Measurements from ENCODE around the gene RGL2.
A peak's percentile ranks its signal among the peaks of the same experiment; 100 is the strongest.

Gene RGL2

DNA sequence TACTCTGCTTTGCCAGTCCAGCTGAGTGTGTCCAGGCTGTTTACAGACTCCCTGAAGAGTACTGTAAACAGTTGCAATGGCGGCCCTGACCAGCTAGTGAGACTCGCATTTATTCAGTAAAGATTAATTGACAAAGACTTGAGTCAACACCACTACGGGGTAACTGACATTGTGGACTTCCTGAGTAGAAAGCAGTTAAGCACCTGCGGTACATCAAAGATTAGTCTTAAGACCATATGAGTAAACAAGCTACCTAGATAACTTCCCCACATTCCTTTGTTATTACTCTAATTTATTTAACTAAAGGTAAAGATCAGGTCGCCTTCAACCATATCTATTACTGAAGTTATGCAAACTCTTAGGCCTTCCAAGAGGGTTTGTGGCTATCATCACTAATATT lies 39.7 kb downstream of the RGL2 start:
- H3K27me3 Mint-ChIP-seq (ENCODE audit: low read depth) = no peaks in the 10 kb centered on the region
- no peak for DNase-seq (ENCODE audit: low spot score)
- no peak overlapping the region for H3K27ac Mint-ChIP-seq
- H3K36me3 Mint-ChIP-seq (ENCODE audit: low read depth) = peaks cover 38% of the 10 kb centered on the region
- H3K4me1 Mint-ChIP-seq (ENCODE audit: low read depth) = peaks cover 2% of the 10 kb centered on the region
- H3K4me3 Mint-ChIP-seq = no peak overlapping the region
- H3K9me3 Mint-ChIP-seq = no peaks in the 10 kb centered on the region

DNA sequence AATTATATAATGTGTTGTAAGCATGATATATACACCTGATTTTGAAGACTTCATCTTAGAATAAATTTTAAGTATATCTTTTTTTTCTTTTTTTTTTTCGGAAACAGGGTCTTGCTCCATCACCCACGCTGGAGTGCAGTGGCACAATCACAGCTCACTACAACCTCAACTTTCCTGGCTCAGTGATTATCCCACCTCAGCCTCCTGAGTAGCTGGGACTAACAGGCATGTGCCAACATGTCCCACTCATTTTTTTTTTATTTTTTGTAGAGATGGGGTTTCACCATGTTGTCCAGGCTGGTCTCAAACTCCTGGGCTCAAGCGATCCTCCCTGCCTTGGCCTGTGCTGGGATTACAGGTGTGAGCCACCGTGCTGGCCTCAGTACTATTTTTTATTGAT lies 44.2 kb downstream of the RGL2 start:
- H3K36me3 Mint-ChIP-seq (ENCODE audit: low read depth) = peaks cover 32% of the 10 kb centered on the region

DNA sequence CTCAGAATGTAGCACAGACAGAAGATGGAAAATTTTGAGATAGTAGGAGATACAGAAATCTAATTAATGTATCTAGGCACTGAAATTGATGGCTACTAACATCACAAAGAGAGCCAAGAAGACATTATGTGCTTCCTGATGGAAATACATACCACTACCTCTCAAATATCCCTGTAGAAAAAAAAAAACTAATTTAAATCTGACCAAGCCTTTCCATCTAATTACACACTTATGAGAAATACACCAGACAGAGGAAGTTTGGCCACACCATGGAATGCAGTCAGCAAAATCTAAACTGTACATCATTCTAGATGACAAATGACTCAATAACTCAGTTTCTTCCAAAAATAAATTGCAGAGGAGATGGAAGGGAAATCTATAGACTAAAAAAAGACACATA lies 46.0 kb downstream of the RGL2 start:
- Mint-ChIP-seq H3K4me3 (no peak overlapping the region), H3K27ac (no peak overlapping the region), H3K9me3 (no peaks in the 10 kb centered on the region), H3K27me3 (ENCODE audit: low read depth) (no peaks in the 10 kb centered on the region), H3K36me3 (ENCODE audit: low read depth) (peaks cover 31% of the 10 kb centered on the region), H3K4me1 (ENCODE audit: low read depth) (peaks cover 36% of the 10 kb centered on the region)
- no peak for DNase-seq (ENCODE audit: low spot score)

More for the DNA sequence above, 44.2 kb downstream of the RGL2 start:
- no peak for DNase-seq (ENCODE audit: low spot score)
- Mint-ChIP-seq H3K27ac (no peak overlapping the region), H3K4me1 (ENCODE audit: low read depth) (peaks cover 24% of the 10 kb centered on the region), H3K9me3 (no peaks in the 10 kb centered on the region), H3K4me3 (no peak overlapping the region), H3K27me3 (ENCODE audit: low read depth) (no peaks in the 10 kb centered on the region)

DNA sequence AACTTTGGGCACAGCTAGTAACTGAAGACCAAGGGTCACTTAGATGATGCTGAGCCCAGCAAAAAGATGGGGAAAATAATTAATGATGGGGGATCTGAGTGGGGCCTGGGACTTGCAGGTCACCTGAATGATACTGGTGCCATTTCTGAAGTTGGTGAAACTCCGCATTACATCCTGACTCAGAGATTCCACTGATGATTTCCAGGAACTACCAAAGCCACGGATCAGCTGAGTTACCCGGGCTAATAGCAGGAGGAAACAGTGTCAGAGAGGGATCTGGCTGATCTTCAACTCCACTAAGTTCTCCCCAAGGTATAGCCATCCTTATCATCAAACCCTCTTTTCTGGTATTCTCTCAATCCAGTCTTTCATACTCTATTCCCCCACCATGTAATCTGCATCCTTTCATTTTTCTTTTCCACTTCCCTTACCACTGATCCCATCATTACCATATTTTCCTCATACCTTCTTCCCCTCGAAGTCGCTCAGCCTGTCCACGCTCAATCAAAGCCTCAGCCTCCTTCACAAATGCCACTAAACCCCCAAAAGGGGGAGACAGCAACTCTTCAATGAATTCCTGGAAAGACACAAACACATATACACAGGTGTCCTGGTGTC lies 47.2 kb downstream of the RGL2 start:
- Mint-ChIP-seq H3K4me3 (peak overlapping the region; percentile 40), H3K4me1 (ENCODE audit: low read depth) (peaks cover 36% of the 10 kb centered on the region), H3K27ac (peak overlapping the region; percentile 76), H3K27me3 (ENCODE audit: low read depth) (peaks cover 3% of the 10 kb centered on the region), H3K36me3 (ENCODE audit: low read depth) (peaks cover 29% of the 10 kb centered on the region), H3K9me3 (no peaks in the 10 kb centered on the region)
- no peak for DNase-seq (ENCODE audit: low spot score)

DNA sequence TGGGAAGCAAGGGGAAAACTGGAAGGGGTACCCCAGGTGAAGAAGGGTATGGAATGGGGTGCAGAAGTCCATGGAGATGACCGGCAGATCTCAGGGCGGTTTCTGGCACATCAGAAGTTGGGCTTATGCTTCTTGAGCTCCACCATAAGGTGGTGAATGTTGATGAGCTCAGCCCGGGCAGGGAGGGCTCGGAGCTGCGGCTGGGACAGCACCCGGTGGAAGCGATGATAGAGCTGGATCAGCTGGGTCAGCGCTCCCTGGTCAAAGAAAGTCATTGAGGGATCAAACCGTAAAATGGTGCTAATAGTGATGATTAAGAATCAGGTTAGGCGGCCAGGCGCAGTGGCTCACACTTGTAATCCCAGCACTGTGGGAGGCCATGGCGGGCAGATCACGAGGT lies 48.0 kb downstream of the RGL2 start:
- Mint-ChIP-seq H3K4me1 (ENCODE audit: low read depth) (peaks cover 36% of the 10 kb centered on the region), H3K4me3 (peak overlapping the region; percentile 95), H3K9me3 (no peaks in the 10 kb centered on the region), H3K36me3 (ENCODE audit: low read depth) (peaks cover 26% of the 10 kb centered on the region), H3K27me3 (ENCODE audit: low read depth) (peaks cover 4% of the 10 kb centered on the region), H3K27ac (peak overlapping the region; percentile 90)
- DNase-seq (ENCODE audit: low spot score) = no peak

DNA sequence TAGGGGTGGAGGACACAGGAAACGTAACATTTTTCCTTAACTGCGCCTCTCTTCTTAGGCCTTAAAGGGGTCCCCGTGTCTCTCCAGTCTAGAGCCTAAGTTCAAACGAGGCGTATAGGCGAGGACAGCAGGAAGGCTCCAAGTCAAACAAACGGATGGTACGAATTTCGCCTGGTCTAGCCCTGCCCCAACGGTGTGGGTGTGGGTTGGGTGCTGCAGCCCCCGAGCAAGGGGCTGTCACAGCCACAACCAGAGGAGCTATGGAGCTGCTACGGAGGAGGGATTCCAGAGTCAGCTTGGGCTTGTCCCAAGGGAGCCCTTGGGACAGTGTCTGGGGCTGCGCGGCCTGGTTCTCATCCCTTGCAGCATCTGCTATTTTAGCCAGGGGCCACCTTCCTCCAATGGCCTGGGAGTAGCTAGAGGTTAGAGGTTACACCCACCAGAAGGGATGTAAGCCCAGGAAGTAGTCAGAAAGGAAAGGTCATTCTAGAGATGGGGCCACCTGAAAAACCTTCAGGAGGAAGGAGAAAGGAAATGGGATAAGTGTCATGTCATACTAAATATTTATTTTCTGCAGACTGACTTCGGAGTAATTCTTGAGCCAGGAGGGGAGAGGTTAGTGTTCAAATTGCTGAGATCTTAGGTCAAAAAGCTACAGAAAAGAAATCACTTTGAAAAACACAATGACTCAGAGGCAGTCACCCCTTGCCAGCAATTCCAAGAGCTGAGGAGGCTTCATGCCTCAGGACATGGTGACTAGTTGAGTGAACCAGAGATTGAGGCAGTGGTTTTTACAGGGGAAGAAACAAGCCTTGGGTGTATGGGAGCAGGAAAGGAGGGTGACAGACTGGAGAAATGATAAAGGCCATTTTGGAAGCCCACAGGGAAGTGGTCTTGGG lies 48.8 kb downstream of the RGL2 start:
- DNase-seq (ENCODE audit: low spot score) = peak; percentile 20
- no peaks in the 10 kb centered on the region for H3K9me3 Mint-ChIP-seq
- H3K4me3 Mint-ChIP-seq = peak overlapping the region; percentile 95
- peaks cover 36% of the 10 kb centered on the region for H3K4me1 Mint-ChIP-seq (ENCODE audit: low read depth)
- H3K27me3 Mint-ChIP-seq (ENCODE audit: low read depth) = peaks cover 4% of the 10 kb centered on the region
- peaks cover 25% of the 10 kb centered on the region for H3K36me3 Mint-ChIP-seq (ENCODE audit: low read depth)
- H3K27ac Mint-ChIP-seq = peak overlapping the region; percentile 90

DNA sequence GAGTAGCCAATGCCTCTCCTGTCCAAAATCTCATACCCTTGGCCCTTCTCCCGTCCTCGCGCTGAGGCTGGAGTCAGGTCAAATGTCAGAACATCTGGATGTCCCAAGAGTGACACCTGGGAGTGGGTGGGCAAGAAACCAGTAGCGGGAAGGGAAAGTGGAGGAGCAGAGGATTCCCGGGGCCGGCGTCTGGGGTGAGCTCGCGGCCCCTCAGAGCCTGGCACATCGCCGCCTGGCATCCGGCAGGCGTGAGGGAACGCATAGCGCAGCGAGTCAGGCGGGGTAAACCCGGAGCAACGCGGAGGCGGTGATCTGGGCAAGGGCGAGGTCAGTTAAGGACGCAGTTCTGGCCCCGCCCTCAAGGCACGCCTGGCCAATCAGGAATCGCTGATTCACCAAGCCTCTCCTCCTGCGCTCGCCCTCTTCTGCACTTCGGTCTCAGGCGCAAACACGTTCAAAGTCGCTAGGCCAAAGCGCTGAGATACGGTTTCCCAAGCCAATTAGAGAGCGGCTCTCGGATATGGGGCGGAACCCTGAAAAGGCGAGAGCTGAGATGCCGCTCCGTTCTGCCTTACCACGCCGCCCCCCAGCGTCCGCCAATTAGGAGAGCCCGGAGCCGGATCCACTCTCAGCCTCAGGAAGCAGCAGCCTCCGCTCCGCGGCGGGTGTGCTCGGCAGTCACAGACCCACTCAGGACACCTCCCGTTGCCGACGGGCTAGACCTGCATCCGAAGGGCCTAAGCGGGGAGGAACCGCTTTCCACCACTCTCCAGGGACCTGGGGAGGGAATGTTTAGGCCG lies 49.6 kb downstream of the RGL2 start:
- Mint-ChIP-seq H3K4me3 (peak overlapping the region; percentile 95), H3K9me3 (no peaks in the 10 kb centered on the region), H3K27me3 (ENCODE audit: low read depth) (peaks cover 4% of the 10 kb centered on the region), H3K36me3 (ENCODE audit: low read depth) (peaks cover 24% of the 10 kb centered on the region), H3K27ac (peak overlapping the region; percentile 90), H3K4me1 (ENCODE audit: low read depth) (peaks cover 36% of the 10 kb centered on the region)
- peak; percentile 99 for DNase-seq (ENCODE audit: low spot score)

DNA sequence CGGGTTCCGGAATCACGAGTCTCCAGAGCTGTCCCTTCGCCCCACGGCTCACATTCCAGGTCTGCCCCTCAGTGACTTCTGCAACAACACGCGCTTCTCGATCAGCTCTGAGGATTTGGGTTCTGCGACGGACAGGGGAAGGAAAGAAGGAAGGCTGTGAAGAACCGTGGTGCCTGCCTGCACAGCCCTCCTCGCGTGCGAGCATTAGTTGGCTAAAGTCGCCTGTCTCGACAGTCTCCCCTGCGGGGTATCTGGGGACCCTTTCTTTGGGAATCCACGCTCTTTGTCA lies 50.2 kb downstream of the RGL2 start:
- H3K27me3 Mint-ChIP-seq (ENCODE audit: low read depth) = peaks cover 4% of the 10 kb centered on the region
- H3K27ac Mint-ChIP-seq = peak overlapping the region; percentile 90
- H3K36me3 Mint-ChIP-seq (ENCODE audit: low read depth) = peaks cover 24% of the 10 kb centered on the region
- H3K4me3 Mint-ChIP-seq = peak overlapping the region; percentile 95
- peaks cover 36% of the 10 kb centered on the region for H3K4me1 Mint-ChIP-seq (ENCODE audit: low read depth)
- H3K9me3 Mint-ChIP-seq = no peaks in the 10 kb centered on the region
- no peak for DNase-seq (ENCODE audit: low spot score)

DNA sequence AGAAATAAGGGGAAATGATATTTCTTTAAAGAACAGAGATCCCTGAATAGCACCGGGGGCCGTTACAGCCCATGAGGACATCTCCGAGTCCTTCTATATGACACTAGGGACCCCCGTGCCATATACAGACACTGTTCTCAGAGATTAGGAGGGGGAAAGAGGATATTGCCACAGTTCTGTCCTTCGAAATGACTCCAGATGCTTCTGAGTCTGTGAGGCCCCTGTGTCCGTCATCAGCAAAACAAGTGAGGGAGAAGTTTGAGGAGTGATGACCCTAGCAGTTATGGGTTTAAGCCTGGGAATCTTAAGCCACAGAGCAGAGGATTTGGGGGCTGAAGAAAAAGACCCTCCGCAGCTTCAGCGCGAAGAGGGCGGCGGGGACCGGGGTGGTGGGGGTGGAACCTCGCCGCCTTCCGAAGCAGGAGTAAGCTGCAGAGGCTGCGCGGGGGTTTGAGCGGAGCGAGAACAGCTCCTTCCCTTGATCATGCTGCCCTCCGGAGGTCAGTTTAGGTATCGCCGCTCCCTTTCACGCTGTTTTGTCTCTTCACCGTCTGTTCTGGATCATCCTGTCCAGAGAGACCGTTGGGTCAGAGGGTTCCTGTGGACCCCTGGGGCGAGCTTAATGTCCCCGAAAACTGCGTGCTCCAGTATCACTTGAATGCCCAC lies 50.6 kb downstream of the RGL2 start:
- peaks cover 24% of the 10 kb centered on the region for H3K36me3 Mint-ChIP-seq (ENCODE audit: low read depth)
- peaks cover 36% of the 10 kb centered on the region for H3K4me1 Mint-ChIP-seq (ENCODE audit: low read depth)
- H3K27ac Mint-ChIP-seq = peak overlapping the region; percentile 90
- DNase-seq (ENCODE audit: low spot score) = peak; percentile 85
- peaks cover 8% of the 10 kb centered on the region for H3K27me3 Mint-ChIP-seq (ENCODE audit: low read depth)
- H3K9me3 Mint-ChIP-seq = no peaks in the 10 kb centered on the region
- H3K4me3 Mint-ChIP-seq = peak overlapping the region; percentile 95

DNA sequence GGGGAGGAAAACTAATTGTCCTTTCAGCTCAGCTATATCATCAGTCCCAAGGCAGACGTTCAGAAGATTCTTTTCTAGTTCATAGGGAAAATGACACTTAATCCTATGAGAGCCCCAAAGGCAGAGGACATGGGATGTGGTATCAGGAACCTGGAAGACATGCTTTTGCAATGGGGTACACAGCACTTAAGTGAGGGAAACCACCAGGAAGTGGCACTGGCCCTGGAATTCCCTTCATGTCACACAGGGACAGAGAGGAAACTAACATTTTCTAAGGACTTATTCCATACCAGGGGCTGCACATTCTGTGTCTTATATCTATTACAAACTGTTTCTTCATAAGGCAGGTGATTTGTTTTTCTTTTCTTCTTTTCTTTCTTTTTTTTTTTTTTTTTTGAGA lies 55.3 kb downstream of the RGL2 start:
- H3K9me3 Mint-ChIP-seq = no peaks in the 10 kb centered on the region
- H3K4me1 Mint-ChIP-seq (ENCODE audit: low read depth) = peaks cover 13% of the 10 kb centered on the region
- H3K4me3 Mint-ChIP-seq = no peak overlapping the region
- DNase-seq (ENCODE audit: low spot score) = no peak
- no peaks in the 10 kb centered on the region for H3K36me3 Mint-ChIP-seq (ENCODE audit: low read depth)
- no peak overlapping the region for H3K27ac Mint-ChIP-seq
- H3K27me3 Mint-ChIP-seq (ENCODE audit: low read depth) = peaks cover 10% of the 10 kb centered on the region

DNA sequence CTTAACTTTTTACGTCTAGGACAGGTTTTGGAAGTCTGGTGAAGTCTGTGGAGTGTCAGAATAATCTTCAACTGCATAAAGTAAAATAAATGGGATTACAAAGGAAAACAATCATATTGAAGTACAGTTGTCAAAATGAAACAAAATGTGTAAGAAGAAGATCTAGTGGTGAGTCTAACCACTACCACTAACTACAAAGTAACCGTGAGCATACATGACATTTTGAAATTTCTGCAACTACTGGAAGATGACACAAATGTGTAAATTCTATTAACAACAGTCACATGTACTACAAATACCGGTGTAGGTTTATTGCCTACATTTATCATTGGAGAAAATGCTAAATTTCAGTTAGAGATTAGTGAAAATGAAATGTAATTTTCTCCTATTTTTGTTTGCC lies 56.8 kb downstream of the RGL2 start:
- Mint-ChIP-seq H3K9me3 (no peaks in the 10 kb centered on the region), H3K27me3 (ENCODE audit: low read depth) (peaks cover 11% of the 10 kb centered on the region), H3K4me3 (no peak overlapping the region), H3K27ac (peak overlapping the region; percentile 1), H3K36me3 (ENCODE audit: low read depth) (no peaks in the 10 kb centered on the region), H3K4me1 (ENCODE audit: low read depth) (peaks cover 10% of the 10 kb centered on the region)
- no peak for DNase-seq (ENCODE audit: low spot score)

Data from T-helper 2 cell treated with Interferon-gamma antibody and Interleukin-4, amounts not matched to agents 5 μg/mL and 100 μg/mL, for 36 hours (primary cell).